HG03342 (cell line): ENCODE data around the gene SUMO1.

Source experiments
- ATAC-seq: cut with Tn5 transposase; IDR thresholded peaks from one replicate; pipeline ENCODE4 v1.9.1; 2021; ENCODE audit warnings: mild to moderate bottlenecking, moderate library complexity; ENCODE audit not compliant: unreplicated experiment

Gene SUMO1

GRCh38 chr2:202201220-202202160 lies 36.9 kb downstream of the SUMO1 start:
- no peak for ATAC-seq

- no peak for ATAC-seq
Observed at GRCh38 chr2:202196727-202197126, 41.7 kb downstream of the SUMO1 start.

- no peak for ATAC-seq
Observed at GRCh38 chr2:202194418-202194817, 44.0 kb downstream of the SUMO1 start.

GRCh38 chr2:202193881-202194353 lies 44.5 kb downstream of the SUMO1 start:
- ATAC-seq, result no peak

GRCh38 chr2:202193305-202193704 lies 45.1 kb downstream of the SUMO1 start:
- no peak for ATAC-seq

- no peak for ATAC-seq
Observed at GRCh38 chr2:202187570-202187969, 50.8 kb downstream of the SUMO1 start.

- no peak for ATAC-seq
Observed at GRCh38 chr2:202186641-202187202, 51.7 kb downstream of the SUMO1 start.

GRCh38 chr2:202185156-202185555 lies 53.2 kb downstream of the SUMO1 start:
- no peak for ATAC-seq

- no peak for ATAC-seq
Observed at GRCh38 chr2:202184557-202184956, 53.8 kb downstream of the SUMO1 start.

GRCh38 chr2:202178346-202178958 lies 59.9 kb downstream of the SUMO1 start:
- ATAC-seq, result no peak

GRCh38 chr2:202172439-202173211 lies 65.8 kb downstream of the SUMO1 start:
- ATAC-seq, result peak; percentile 51

- ATAC-seq, result no peak
Observed at GRCh38 chr2:202171241-202171825, 67.1 kb downstream of the SUMO1 start.

GRCh38 chr2:202169832-202170424 lies 68.5 kb downstream of the SUMO1 start:
- no peak for ATAC-seq

GRCh38 chr2:202169131-202169530 lies 69.3 kb downstream of the SUMO1 start:
- ATAC-seq, result no peak

- ATAC-seq, result no peak
Observed at GRCh38 chr2:202165945-202166344, 72.5 kb downstream of the SUMO1 start.

GRCh38 chr2:202165208-202165607 lies 73.2 kb downstream of the SUMO1 start:
- ATAC-seq, result no peak

GRCh38 chr2:202164411-202164810 lies 74.0 kb downstream of the SUMO1 start:
- no peak for ATAC-seq

- no peak for ATAC-seq
Observed at GRCh38 chr2:202161151-202161835, 77.1 kb downstream of the SUMO1 start.

GRCh38 chr2:202158796-202159195 lies 79.6 kb downstream of the SUMO1 start:
- ATAC-seq, result no peak
